Measurements from ENCODE around the gene USP17L27.
"Not testable (repeated sequence)": the region's sequence is repeated elsewhere in the genome, so short reads cannot be mapped to it uniquely, and the experiment has no call there.

USP17L27 gene

GRCh38 chr4:9343848-9344247, at the start of gene USP17L27:
Gene USP17L27 (plus strand): TSS chr4:9344148. CDS start chr4:9344148, 0 bp downstream.
- DNase-seq = not testable (repeated sequence)

- DNase-seq = not testable (repeated sequence)
Measured at GRCh38 chr4:9324191-9324590, 19.8 kb upstream of the USP17L27 start.

GRCh38 chr4:9324865-9325264, 19.1 kb upstream of the USP17L27 start, which contains the start of gene USP17L24:
Gene USP17L24 (plus strand): TSS chr4:9325165. CDS start chr4:9325165, 0 bp downstream.
- DNase-seq = not testable (repeated sequence)

GRCh38 chr4:9329611-9330010, 14.3 kb upstream of the USP17L27 start, which contains the start of gene USP17L25:
Gene USP17L25 (plus strand): TSS chr4:9329911. CDS start chr4:9329911, 0 bp downstream.
- DNase-seq = not testable (repeated sequence)

GRCh38 chr4:9334358-9334757, 9.6 kb upstream of the USP17L27 start, which contains the start of gene USP17L26:
Gene USP17L26 (plus strand): TSS chr4:9334658. CDS start chr4:9334658, 0 bp downstream.
- DNase-seq = not testable (repeated sequence)

GRCh38 chr4:9339103-9339502, 4.8 kb upstream of the USP17L27 start, which contains the start of gene USP17L5:
Gene USP17L5 (plus strand): TSS chr4:9339403. CDS start chr4:9339403, 0 bp downstream.
- DNase-seq = not testable (repeated sequence)

GRCh38 chr4:9348593-9348992, 4.6 kb downstream of the USP17L27 start, which contains the start of gene USP17L28:
Gene USP17L28 (plus strand): TSS chr4:9348893. CDS start chr4:9348893, 0 bp downstream.
- not testable (repeated sequence) for DNase-seq

GRCh38 chr4:9350866-9351265, 6.9 kb downstream of the USP17L27 start:
- DNase-seq = not testable (repeated sequence)

- DNase-seq = not testable (repeated sequence)
Measured at GRCh38 chr4:9353338-9353737, 9.4 kb downstream of the USP17L27 start, which contains the start of gene USP17L29. Gene USP17L29 (plus strand): TSS chr4:9353638. CDS start chr4:9353638, 0 bp downstream.

GRCh38 chr4:9362829-9363228, 18.9 kb downstream of the USP17L27 start, which contains the start of gene USP17L30:
Gene USP17L30 (plus strand): TSS chr4:9363129. CDS start chr4:9363129, 0 bp downstream.
- not testable (repeated sequence) for DNase-seq

- not testable (repeated sequence) for DNase-seq
Measured at GRCh38 chr4:9379881-9380280, 35.9 kb downstream of the USP17L27 start.

GRCh38 chr4:9381012-9381534, 37.1 kb downstream of the USP17L27 start:
- DNase-seq = not testable (repeated sequence)

- DNase-seq = no peak
Measured at GRCh38 chr4:9384126-9384525, 40.2 kb downstream of the USP17L27 start.

GRCh38 chr4:9389001-9389400, 45.1 kb downstream of the USP17L27 start:
- DNase-seq = not testable (repeated sequence)
